Kidney epithelial cell (primary cell): ENCODE results near the gene MMRN1. TPM values are rescaled to one million over a fixed set of nuclear protein-coding genes. Genes with fewer than 3 reads are reported as not detected.

Experiments used
- DNase-seq: peaks from one replicate; pipeline ENCODE4 v3.0.0-alpha.2; 2010; ENCODE audit warnings: low read depth
- H3K27me3 ChIP-seq: 2 replicates; pipeline ENCODE4 v1.6.0; 2011; ENCODE audit warnings: low read length; ENCODE audit not compliant: control insufficient read depth, insufficient read depth
- H3K36me3 ChIP-seq: 2 replicates; pipeline ENCODE4 v1.5.1; 2011; ENCODE audit warnings: low read length; ENCODE audit not compliant: control insufficient read depth, insufficient read depth
- H3K4me3 ChIP-seq: 2 replicates; pipeline ENCODE4 v1.5.1; 2011; ENCODE audit warnings: low read depth, mild to moderate bottlenecking, control low read depth, low read length
- total RNA-seq: library from RNA; depleted of rRNA; stranded (reverse); fragments of >200 nt; gene quantifications from 2 replicates; pipeline ENCODE4 v1.2.3, GENCODE V29; 2015
- TF ChIP-seq, protein P1 (sequence below): IDR thresholded peaks from 2 replicates; pipeline ENCODE4 v1.5.1; 2011; ENCODE audit warnings: mild to moderate bottlenecking, moderate library complexity, low read length, control low read depth, inconsistent platforms; ENCODE audit not compliant: insufficient read depth, poor library complexity, severe bottlenecking

MMRN1 gene
- total RNA-seq, 1 donor from 2014 or later: not detected

DNA sequence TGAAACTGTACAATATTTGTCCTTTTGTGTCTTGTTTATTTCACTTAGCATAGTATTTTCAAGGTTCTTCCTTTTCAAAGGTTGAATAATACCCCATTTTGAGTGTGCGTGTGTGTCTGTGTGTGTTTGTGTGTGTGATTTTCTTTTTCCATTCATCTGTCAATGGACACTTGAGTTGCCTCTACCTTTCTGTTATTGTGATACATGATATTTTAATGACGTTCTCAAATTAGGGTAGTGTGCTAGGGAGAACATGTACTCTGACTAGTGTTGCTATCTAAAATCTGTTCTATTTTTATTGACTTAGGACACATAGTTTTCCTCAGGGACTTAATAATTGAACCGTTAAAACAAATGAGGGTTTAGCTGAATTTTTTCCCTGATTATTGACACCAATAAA, 9.9 kb downstream of the MMRN1 start:
- TF ChIP-seq, protein P1, sequence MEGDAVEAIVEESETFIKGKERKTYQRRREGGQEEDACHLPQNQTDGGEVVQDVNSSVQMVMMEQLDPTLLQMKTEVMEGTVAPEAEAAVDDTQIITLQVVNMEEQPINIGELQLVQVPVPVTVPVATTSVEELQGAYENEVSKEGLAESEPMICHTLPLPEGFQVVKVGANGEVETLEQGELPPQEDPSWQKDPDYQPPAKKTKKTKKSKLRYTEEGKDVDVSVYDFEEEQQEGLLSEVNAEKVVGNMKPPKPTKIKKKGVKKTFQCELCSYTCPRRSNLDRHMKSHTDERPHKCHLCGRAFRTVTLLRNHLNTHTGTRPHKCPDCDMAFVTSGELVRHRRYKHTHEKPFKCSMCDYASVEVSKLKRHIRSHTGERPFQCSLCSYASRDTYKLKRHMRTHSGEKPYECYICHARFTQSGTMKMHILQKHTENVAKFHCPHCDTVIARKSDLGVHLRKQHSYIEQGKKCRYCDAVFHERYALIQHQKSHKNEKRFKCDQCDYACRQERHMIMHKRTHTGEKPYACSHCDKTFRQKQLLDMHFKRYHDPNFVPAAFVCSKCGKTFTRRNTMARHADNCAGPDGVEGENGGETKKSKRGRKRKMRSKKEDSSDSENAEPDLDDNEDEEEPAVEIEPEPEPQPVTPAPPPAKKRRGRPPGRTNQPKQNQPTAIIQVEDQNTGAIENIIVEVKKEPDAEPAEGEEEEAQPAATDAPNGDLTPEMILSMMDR: no peak

GRCh38 chr4:89906316-89906715, 11.7 kb downstream of the MMRN1 start:
- H3K27me3 ChIP-seq: no peaks in the 10 kb centered on the region
- DNase-seq: no peak
- no peak overlapping the region for H3K4me3 ChIP-seq
- H3K36me3 ChIP-seq: no peaks in the 10 kb centered on the region
- TF ChIP-seq, protein P1: no peak

More for the DNA sequence above, 9.9 kb downstream of the MMRN1 start:
- Histone ChIP-seq H3K36me3 (no peaks in the 10 kb centered on the region), H3K27me3 (no peaks in the 10 kb centered on the region), H3K4me3 (no peak overlapping the region)
- no peak for DNase-seq

DNA sequence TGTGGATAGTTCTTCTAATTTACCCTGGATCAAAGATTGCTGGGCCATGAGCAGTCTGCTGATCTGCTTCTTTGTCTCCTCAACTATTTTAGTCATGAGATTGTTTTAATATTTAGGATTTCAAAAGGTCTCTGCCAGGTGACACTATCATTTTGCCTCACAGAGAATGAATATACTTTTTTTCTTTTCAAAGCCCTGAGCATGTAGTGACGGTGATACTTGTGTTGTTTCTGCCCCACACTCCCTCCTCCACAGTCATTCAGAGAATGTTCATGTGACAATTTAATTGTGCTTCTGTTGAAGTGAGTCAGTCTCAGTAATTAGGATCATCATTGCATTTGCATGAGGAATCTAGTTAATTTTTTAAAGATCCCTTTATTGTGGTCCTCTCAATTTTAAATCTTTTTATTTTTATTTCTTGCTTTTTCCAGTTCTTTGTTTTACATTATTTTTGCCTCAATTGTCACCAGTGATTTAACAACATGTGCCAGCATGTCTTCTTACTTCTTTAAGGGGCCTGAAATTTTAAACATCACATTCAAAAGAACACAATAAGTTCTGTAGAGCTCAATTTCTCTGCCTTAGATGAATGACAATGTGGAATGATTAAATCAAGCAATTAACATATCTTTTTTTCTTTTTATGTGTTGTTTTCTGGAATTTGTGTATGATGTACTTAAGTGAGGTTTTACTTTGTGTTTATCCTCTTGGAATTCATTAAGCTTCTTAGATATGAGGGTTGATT, 12.3 kb downstream of the MMRN1 start:
- no peak for DNase-seq
- H3K36me3 ChIP-seq: no peaks in the 10 kb centered on the region
- TF ChIP-seq, protein P1: no peak
- H3K4me3 ChIP-seq: no peak overlapping the region
- H3K27me3 ChIP-seq: no peaks in the 10 kb centered on the region

DNA sequence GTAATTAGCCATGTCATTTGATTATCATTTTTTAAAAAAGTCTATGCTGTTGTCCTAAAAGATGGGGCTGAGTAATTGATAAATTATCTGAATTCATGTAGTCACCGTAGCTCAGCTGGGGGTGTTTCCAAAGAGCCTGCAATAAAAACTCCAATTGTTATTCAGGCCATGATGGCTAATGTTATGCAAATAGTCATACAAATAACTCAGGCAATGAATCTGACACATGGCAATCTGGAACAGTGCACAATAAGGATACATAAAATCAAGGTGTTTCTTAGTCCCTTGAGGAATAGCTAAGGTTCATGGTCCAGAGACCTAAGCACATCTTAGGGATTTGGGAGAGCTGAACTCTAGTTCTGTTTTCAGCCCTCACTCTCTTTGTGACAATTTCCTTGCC, 15.2 kb downstream of the MMRN1 start:
- no peaks in the 10 kb centered on the region for H3K36me3 ChIP-seq
- no peaks in the 10 kb centered on the region for H3K27me3 ChIP-seq
- DNase-seq: no peak
- TF ChIP-seq, protein P1: no peak
- H3K4me3 ChIP-seq: no peak overlapping the region

DNA sequence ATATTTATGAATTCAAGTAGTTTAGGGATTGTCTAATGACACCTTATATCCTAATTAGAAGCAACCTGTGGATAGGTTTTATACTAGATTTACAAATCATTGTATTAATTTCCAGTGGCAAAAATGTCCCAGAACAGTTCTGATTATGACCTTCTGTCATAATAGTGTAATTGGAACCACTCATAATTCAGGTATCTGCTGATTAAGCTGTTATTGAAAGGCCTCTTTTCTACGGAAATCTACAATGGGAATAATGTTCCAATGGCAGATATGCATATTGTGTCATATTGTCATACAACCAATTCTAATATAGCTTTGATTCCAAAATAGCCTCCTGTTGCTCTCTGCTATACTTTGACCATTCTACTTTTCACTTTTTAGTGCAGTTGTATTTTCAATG, 19.0 kb downstream of the MMRN1 start:
- H3K27me3 ChIP-seq: no peaks in the 10 kb centered on the region
- DNase-seq: no peak
- TF ChIP-seq, protein P1: no peak
- no peaks in the 10 kb centered on the region for H3K36me3 ChIP-seq
- no peak overlapping the region for H3K4me3 ChIP-seq
